H1 (cell line): ENCODE data around the gene NKG7. TPM values are rescaled to one million over a fixed set of nuclear protein-coding genes. Genes with fewer than 3 reads are reported as not detected.

Source experiments
- CTCF ChIA-PET: fragments of 300-600 bp; sonication (Branson Sonifier 250); formaldehyde crosslinking; loops from one replicate; lab custom pipeline; 2021; ENCODE audit not compliant: partially characterized antibody; lab: Charles Lee
- POLR2A ChIA-PET: fragments of 300-600 bp; sonication (Branson Sonifier 250); formaldehyde crosslinking; loops from one replicate; lab custom pipeline; 2021; ENCODE audit warnings: inconsistent platforms; ENCODE audit not compliant: partially characterized antibody; lab: Charles Lee
- DNase-seq, 2 experiments: peaks; one replicate each; pipeline versions ENCODE4 v3.0.0 to v3.0.0-alpha.2; 2010 to 2022; ENCODE audit warnings: low spot score in 2 of 2, low read depth in 1 of 2, mixed read lengths in 1 of 2
- FAIRE-seq: peaks from 2 replicates; lab custom pipeline; 2011; peaks lifted over from hg19 to GRCh38; lab: Jason Lieb, UNC
- H2AFZ ChIP-seq: 2 replicates; pipeline ENCODE4 v1.8.1; 2012; ENCODE audit warnings: low read length, inconsistent platforms
- H2AK5ac ChIP-seq: 2 replicates; pipeline ENCODE4 v1.6.1; 2013; ENCODE audit warnings: low read depth, low read length
- H2BK120ac ChIP-seq: replicated peaks from 2 replicates; pipeline ENCODE3; 2013; ENCODE audit warnings: low read depth, low read length, inconsistent platforms
- H2BK12ac ChIP-seq: 2 replicates; pipeline ENCODE4 v1.6.1; 2013; ENCODE audit warnings: low read depth, low read length
- H2BK15ac ChIP-seq: 2 replicates; pipeline ENCODE4 v1.6.1; 2013; ENCODE audit warnings: low read length
- H2BK20ac ChIP-seq: 2 replicates; pipeline ENCODE4 v1.6.1; 2013; ENCODE audit warnings: low read length
- H2BK5ac ChIP-seq: 2 replicates; pipeline ENCODE4 v1.6.1; 2013; ENCODE audit warnings: low read depth, low read length
- H3K14ac ChIP-seq: 2 replicates; pipeline ENCODE4 v1.6.1; 2013; ENCODE audit warnings: inconsistent platforms; ENCODE audit not compliant: insufficient read length
- H3K18ac ChIP-seq: 2 replicates; pipeline ENCODE4 v1.6.1; 2013; ENCODE audit warnings: low read length; ENCODE audit errors: extremely low read depth
- H3K23ac ChIP-seq: 2 replicates; pipeline ENCODE4 v1.6.1; 2013; ENCODE audit warnings: inconsistent platforms; ENCODE audit not compliant: insufficient read length
- H3K23me2 ChIP-seq: 2 replicates; pipeline ENCODE4 v1.6.1; 2013; ENCODE audit warnings: low read depth, low read length
- H3K27ac ChIP-seq: 2 replicates; pipeline ENCODE4 v1.6.1; 2011; ENCODE audit warnings: low read depth, low read length, inconsistent platforms
- H3K27me3 ChIP-seq, 4 experiments: replicated peaks in 1 of 4; 1 replicate in 1 of 4; 2 replicates in 3 of 4; pipeline versions ENCODE4 v1.6.1 to v1.8.1; 2011 to 2013; ENCODE audit warnings: low read length in 3 of 4, mild to moderate bottlenecking in 3 of 4, inconsistent platforms in 2 of 4, mixed read lengths in 2 of 4, moderate library complexity in 1 of 4; ENCODE audit not compliant: control insufficient read depth in 3 of 4, insufficient read depth in 3 of 4; ENCODE audit errors: extremely low read depth in 1 of 4
- H3K36me3 ChIP-seq, 4 experiments: 2 replicates each; pipeline versions ENCODE4 v1.6.1 to v1.8.1; 2011 to 2013; ENCODE audit warnings: mild to moderate bottlenecking in 4 of 4, low read length in 3 of 4, moderate library complexity in 2 of 4, control low read depth in 1 of 4, inconsistent platforms in 1 of 4; ENCODE audit not compliant: insufficient read depth in 4 of 4, control insufficient read depth in 2 of 4
- H3K4ac ChIP-seq: replicated peaks from 2 replicates; pipeline ENCODE3; 2013; ENCODE audit warnings: low read length, low read depth, mixed read lengths, inconsistent platforms; ENCODE audit not compliant: insufficient read length
- H3K4me1 ChIP-seq, 4 experiments: replicated peaks in 1 of 4; 1 replicate in 1 of 4; 2 replicates in 3 of 4; pipeline versions ENCODE4 v1.6.1 to v1.8.1; 2011 to 2013; ENCODE audit warnings: low read length in 3 of 4, inconsistent platforms in 2 of 4, mixed read lengths in 1 of 4; ENCODE audit not compliant: insufficient read depth in 4 of 4, control insufficient read depth in 3 of 4
- H3K4me2 ChIP-seq, 2 experiments: 2 replicates each; pipeline versions ENCODE4 v1.6.1 to v1.8.1; 2011 to 2013; ENCODE audit warnings: low read depth in 2 of 2, low read length in 2 of 2, control low read depth in 1 of 2, inconsistent platforms in 1 of 2, mild to moderate bottlenecking in 1 of 2; ENCODE audit not compliant: insufficient read depth in 1 of 2
- H3K4me3 ChIP-seq, 4 experiments: fragments of 200-600, 300-600 bp in 1 of 4; sonication (generic), shearing (Covaris generic), sonication (Bioruptor Twin) in 1 of 4; 2 replicates each; pipeline versions ENCODE4 v1.5.1 to v1.8.1; 2011 to 2016; ENCODE audit warnings: low read length in 4 of 4, low read depth in 3 of 4, control low read depth in 2 of 4, inconsistent platforms in 2 of 4, mild to moderate bottlenecking in 2 of 4, mixed read lengths in 1 of 4, moderate library complexity in 1 of 4; ENCODE audit not compliant: insufficient read depth in 2 of 4; ENCODE audit errors: extremely low read depth in 1 of 4
- H3K56ac ChIP-seq: replicated peaks from 2 replicates; pipeline ENCODE3; 2013; ENCODE audit warnings: low read depth, mild to moderate bottlenecking, mixed read lengths, low read length, inconsistent platforms; ENCODE audit not compliant: insufficient read length
- H3K79me1 ChIP-seq: 2 replicates; pipeline ENCODE4 v1.6.1; 2013; ENCODE audit warnings: low read depth, low read length, control low read depth
- H3K79me2 ChIP-seq, 2 experiments: 2 replicates each; pipeline versions ENCODE4 v1.6.1 to v1.8.1; 2012 to 2013; ENCODE audit warnings: low read length in 2 of 2, mild to moderate bottlenecking in 2 of 2, inconsistent platforms in 1 of 2; ENCODE audit not compliant: insufficient read depth in 2 of 2, control insufficient read depth in 1 of 2
- H3K9ac ChIP-seq, 4 experiments: replicated peaks in 1 of 4; 1 replicate in 1 of 4; 2 replicates in 3 of 4; pipeline versions ENCODE4 v1.6.1 to v1.8.1; 2011 to 2013; ENCODE audit warnings: low read depth in 3 of 4, low read length in 3 of 4, control low read depth in 2 of 4, mild to moderate bottlenecking in 2 of 4, moderate library complexity in 2 of 4, inconsistent platforms in 1 of 4; ENCODE audit errors: extremely low read depth in 1 of 4
- H3K9me3 ChIP-seq, 2 experiments: 2 replicates each; pipeline versions ENCODE4 v1.6.1 to v1.8.1; 2012 to 2013; ENCODE audit warnings: mild to moderate bottlenecking in 2 of 2, moderate library complexity in 2 of 2, control low read depth in 1 of 2, inconsistent platforms in 1 of 2, low read depth in 1 of 2, low read length in 1 of 2, mixed read lengths in 1 of 2; ENCODE audit not compliant: insufficient read depth in 2 of 2
- H4K20me1 ChIP-seq, 2 experiments: replicated peaks in 1 of 2; 2 replicates each; pipeline versions ENCODE3 to v1.8.1; 2011 to 2013; ENCODE audit warnings: inconsistent platforms in 2 of 2, low read length in 2 of 2, mild to moderate bottlenecking in 1 of 2; ENCODE audit not compliant: insufficient read depth in 2 of 2, control insufficient read depth in 1 of 2
- H4K5ac ChIP-seq: 2 replicates; pipeline ENCODE4 v1.6.1; 2013; ENCODE audit warnings: low read length, low read depth, mixed read lengths, inconsistent platforms; ENCODE audit not compliant: insufficient read length
- H4K8ac ChIP-seq: 2 replicates; pipeline ENCODE4 v1.8.0; 2013; ENCODE audit warnings: mild to moderate bottlenecking, moderate library complexity, low read length, inconsistent platforms; ENCODE audit not compliant: insufficient read depth; ENCODE audit errors: extremely low read depth
- H4K91ac ChIP-seq: replicated peaks from 2 replicates; pipeline ENCODE3; 2013; ENCODE audit warnings: low read length, mixed read lengths, inconsistent platforms; ENCODE audit not compliant: insufficient read length
- CHD1 ChIP-seq: IDR thresholded peaks from 2 replicates; pipeline ENCODE4 v1.6.1; 2012; ENCODE audit warnings: low read depth, low read length, improper control_type of control experiment
- EGR1 ChIP-seq: IDR thresholded peaks from 2 replicates; pipeline ENCODE4 v1.6.1; 2011; ENCODE audit warnings: low read depth, low read length, borderline replicate concordance
- KDM1A ChIP-seq: fragments of 200-600, 300-600 bp; sonication (generic); IDR thresholded peaks from 2 replicates; pipeline ENCODE4 v1.7.1; 2016; ENCODE audit warnings: mild to moderate bottlenecking, low read length, borderline replicate concordance
- WGBS, 2 experiments: shearing (Covaris generic) in 1 of 2; methylation state at CpG; one replicate each; pipeline versions ENCODE4 v1.1.6 to v1.1.7; 2013 to 2015; ENCODE audit warnings: low lambda C conversion rate in 2 of 2, mixed read lengths in 2 of 2, inconsistent platforms in 1 of 2, low coverage in 1 of 2, missing lambda C conversion rate in 1 of 2; ENCODE audit not compliant: insufficient replicate concordance in 2 of 2, insufficient coverage in 1 of 2, insufficient read length in 1 of 2; ENCODE audit errors: extremely low coverage in 1 of 2, missing lambda C conversion rate in 1 of 2; 5-methylcytosine and 5-hydroxymethylcytosine counted together
- polyA plus RNA-seq, 7 experiments: library from polyadenylated mRNA; depleted of rRNA in 3 of 7; stranded (reverse) in 5 of 7; unstranded in 2 of 7; fragments of >200 nt in 5 of 7; fragments of 200-250 nt in 2 of 7; gene quantifications; 1 replicate in 5 of 7; 2 replicates in 1 of 7; 4 replicates in 1 of 7; pipeline versions ENCODE4 v1.2.1 to v1.2.3, GENCODE V29; 2011 to 2013; ENCODE audit warnings: missing spikeins in 2 of 7, mixed read lengths in 2 of 7
- total RNA-seq: library from RNA; stranded (reverse); fragmentation: NEBNext Ultra II Directional; extraction: Animal tissue kit (Norgen Biotek cat#: 25700); gene quantifications from 2 replicates; pipeline ENCODE4 v1.2.1, GENCODE V29; 2021

Gene NKG7
- total and polyA plus RNA-seq, 2 of the 8 experiments (the other 6 are each of a cell fraction or from before 2014, with no cell fraction given), result not detected

DNA sequence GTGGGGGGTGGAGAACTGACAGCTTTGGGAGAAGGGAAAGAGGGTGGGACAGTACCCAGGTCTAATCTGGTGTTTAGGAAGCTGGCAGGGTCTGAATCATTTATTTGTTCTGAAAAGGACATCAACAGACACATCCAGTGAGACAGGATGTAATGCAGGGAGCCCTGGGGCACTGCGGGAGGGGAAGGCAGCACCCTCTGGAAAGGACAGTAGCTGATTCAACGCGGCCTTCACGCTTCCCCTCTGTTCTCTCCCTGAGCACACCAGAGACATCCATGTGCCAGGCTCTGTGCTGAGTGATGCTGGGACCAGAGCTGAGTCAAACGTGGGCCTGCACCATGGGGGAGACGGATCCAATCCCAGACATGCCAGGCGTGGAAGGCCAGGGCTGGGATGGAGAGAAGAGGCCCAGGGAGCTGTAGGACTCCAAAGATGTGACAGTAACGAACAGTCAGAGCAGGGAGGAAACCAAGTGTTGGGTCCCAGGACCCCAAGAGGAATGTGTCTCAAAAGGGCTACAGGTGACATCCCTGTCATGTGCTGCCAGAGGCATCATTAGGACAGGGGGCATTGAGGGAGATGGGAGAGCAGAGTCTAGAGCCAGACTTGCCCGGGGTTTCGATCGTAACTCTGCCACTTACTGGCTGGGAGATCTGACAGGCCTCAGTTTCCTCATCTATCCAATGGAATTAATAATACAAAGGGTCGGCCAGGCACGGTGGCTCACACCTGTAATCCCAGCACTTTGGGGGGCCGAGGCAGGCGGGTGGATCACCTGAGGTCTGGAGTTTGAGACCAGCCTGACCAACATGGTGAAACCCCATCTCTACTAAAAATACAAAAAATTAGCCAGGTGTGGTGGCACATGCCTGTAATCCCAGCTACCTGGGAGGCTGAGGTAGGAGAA, 8.0 kb downstream of the NKG7 start:
- Histone ChIP-seq H4K5ac (no peak overlapping the region), H3K79me2 (no peaks in the 10 kb centered on the region), H2BK15ac (no peak overlapping the region), H3K9me3 (no peaks in the 10 kb centered on the region), H2BK20ac (no peak overlapping the region), H2BK5ac (0 out of 2 replicates have a peak overlapping the region, but pooled peaks have one; percentile 16), H2AK5ac (peak overlapping the region; percentile 65; the same call in 1 of the 2 replicates), H3K79me1 (no peaks in the 10 kb centered on the region), H4K8ac (peak overlapping the region; percentile 35; the same call in 1 of the 2 replicates), H3K18ac (no peak overlapping the region), H2BK120ac (no peak overlapping the region), H3K23me2 (peaks cover 18% of the 10 kb centered on the region), H3K36me3 (no peaks in the 10 kb centered on the region), H3K23ac (no peak overlapping the region), H2BK12ac (0 out of 2 replicates have a peak overlapping the region, but pooled peaks have one; percentile 27), H3K27me3 (no peaks in the 10 kb centered on the region), H2AFZ (no peak overlapping the region), H4K20me1 (no peaks in the 10 kb centered on the region), H3K4me3 (no peak overlapping the region), H3K56ac (no peak overlapping the region), H3K4me1 (peaks cover 2 to 18% (median 11%) of the 10 kb centered on the region in 4 experiments), H3K4me2 (no peak overlapping the region; a peak in 1 of 4 replicates), H4K91ac (peak overlapping the region; percentile 71), H3K27ac (no peak overlapping the region), H3K9ac (no peak overlapping the region), H3K4ac (peak overlapping the region; percentile 50), H3K14ac (no peak overlapping the region)
- FAIRE-seq (no peak), DNase-seq (no peak)
- ChIA-PET POLR2A (interaction anchor here (2.1 to 2.9 kb wide), 2 partner anchors 12 to 23 kb away, joined by 6 to 13 read pairs; partner anchors contain the start of gene VSIG10L), CTCF (interaction anchor here (0.7 to 3.5 kb wide), 6 partner anchors 15 to 70 kb away, joined by 3 to 14 read pairs (median 4); partner anchors contain the start of gene VSIG10L)
- whole genome bisulfite sequencing, 2 experiments, result 85% methylated on average over 15 of the region's 15 CpGs; no CpG with 5 or more reads in 1 of the 2 experiments
- TF ChIP-seq CHD1, result no peak
- TF ChIP-seq KDM1A, result no peak
- no peak for TF ChIP-seq EGR1
